Osteocyte (in vitro differentiated cells): ENCODE results near the gene RPS15. TPM values are rescaled to one million over a fixed set of nuclear protein-coding genes. Genes with fewer than 3 reads are reported as not detected.

Source experiments
- DNase-seq: peaks from one replicate; pipeline ENCODE4 v3.0.0; 2021; ENCODE audit warnings: mixed read lengths; ENCODE audit not compliant: unreplicated experiment; ENCODE audit errors: extremely low spot score
- H3K27ac Mint-ChIP-seq: one replicate; pipeline ENCODE4 v1.8.0; 2021; ENCODE audit warnings: mild to moderate bottlenecking, mixed read lengths; ENCODE audit not compliant: unreplicated experiment
- H3K27me3 Mint-ChIP-seq: one replicate; pipeline ENCODE4 v1.8.0; 2021; ENCODE audit warnings: mixed read lengths; ENCODE audit not compliant: unreplicated experiment
- H3K36me3 Mint-ChIP-seq: one replicate; pipeline ENCODE4 v1.8.0; 2021; ENCODE audit warnings: mixed read lengths; ENCODE audit not compliant: unreplicated experiment
- H3K4me1 Mint-ChIP-seq: one replicate; pipeline ENCODE4 v1.8.0; 2021; ENCODE audit warnings: mixed read lengths; ENCODE audit not compliant: unreplicated experiment
- H3K4me3 Mint-ChIP-seq: one replicate; pipeline ENCODE4 v1.8.0; 2021; ENCODE audit warnings: mild to moderate bottlenecking, moderate library complexity, mixed read lengths; ENCODE audit not compliant: unreplicated experiment
- H3K9me3 Mint-ChIP-seq: one replicate; pipeline ENCODE4 v1.8.0; 2021; ENCODE audit warnings: mixed read lengths; ENCODE audit not compliant: unreplicated experiment
- CTCF ChIP-seq: fragments of 200-600 bp; sonication (generic); IDR thresholded peaks from 2 replicates; pipeline ENCODE4 v1.5.0; 2021; ENCODE audit warnings: antibody characterized with exemption, mild to moderate bottlenecking, moderate library complexity
- total RNA-seq: library from RNA; stranded (reverse); gene quantifications from 2 replicates; pipeline ENCODE4 v1.2.1, GENCODE V29; 2021

The RPS15 gene
- total RNA-seq, 1 donor from 2014 or later: 932 TPM

GRCh38 chr19:1421218-1421957 is 16.8 kb upstream of the RPS15 start:
- Mint-ChIP-seq H3K27me3 (no peaks in the 10 kb centered on the region), H3K36me3 (peaks cover 27% of the 10 kb centered on the region), H3K4me1 (peaks cover 16% of the 10 kb centered on the region), H3K9me3 (no peaks in the 10 kb centered on the region), H3K27ac (no peak overlapping the region), H3K4me3 (no peak overlapping the region)
- TF ChIP-seq CTCF: no peak
- no peak for DNase-seq

GRCh38 chr19:1421958-1422305 is 16.3 kb upstream of the RPS15 start:
- Mint-ChIP-seq H3K9me3 (no peaks in the 10 kb centered on the region), H3K4me3 (no peak overlapping the region), H3K36me3 (peaks cover 27% of the 10 kb centered on the region), H3K27me3 (no peaks in the 10 kb centered on the region), H3K4me1 (peaks cover 11% of the 10 kb centered on the region), H3K27ac (no peak overlapping the region)
- DNase-seq: no peak
- no peak for TF ChIP-seq CTCF

DNA sequence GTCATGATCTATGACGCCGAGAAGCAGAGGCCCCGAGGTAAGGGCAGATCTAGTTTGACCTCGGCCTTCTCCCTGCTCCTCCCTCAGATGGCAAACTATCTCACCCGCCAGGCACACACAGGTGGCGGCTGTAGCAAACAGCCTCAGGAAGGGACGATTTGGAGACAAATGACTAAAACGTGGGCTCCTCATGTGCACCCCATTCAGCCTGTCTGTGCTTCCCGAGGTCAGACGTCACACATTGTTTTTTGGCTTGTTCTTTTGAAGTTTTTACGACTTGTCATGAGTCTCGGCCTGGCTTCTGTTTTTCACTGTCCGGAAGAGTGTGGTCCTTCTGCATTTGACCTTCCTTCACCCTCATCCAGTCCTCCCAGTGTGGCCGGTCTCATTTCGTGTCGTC is 15.8 kb upstream of the RPS15 start:
- Mint-ChIP-seq H3K27ac (no peak overlapping the region), H3K9me3 (no peaks in the 10 kb centered on the region), H3K4me3 (no peak overlapping the region), H3K27me3 (no peaks in the 10 kb centered on the region), H3K36me3 (peaks cover 27% of the 10 kb centered on the region), H3K4me1 (peaks cover 7% of the 10 kb centered on the region)
- no peak for TF ChIP-seq CTCF
- no peak for DNase-seq

- peaks cover 3% of the 10 kb centered on the region for H3K4me1 Mint-ChIP-seq
- H3K36me3 Mint-ChIP-seq: peaks cover 25% of the 10 kb centered on the region
- no peaks in the 10 kb centered on the region for H3K27me3 Mint-ChIP-seq
- H3K4me3 Mint-ChIP-seq: no peak overlapping the region
- DNase-seq: no peak
- no peak for TF ChIP-seq CTCF
- H3K27ac Mint-ChIP-seq: no peak overlapping the region
- no peaks in the 10 kb centered on the region for H3K9me3 Mint-ChIP-seq
These were observed 15.3 kb upstream of the RPS15 start for GRCh38 chr19:1422943-1423342.

DNA sequence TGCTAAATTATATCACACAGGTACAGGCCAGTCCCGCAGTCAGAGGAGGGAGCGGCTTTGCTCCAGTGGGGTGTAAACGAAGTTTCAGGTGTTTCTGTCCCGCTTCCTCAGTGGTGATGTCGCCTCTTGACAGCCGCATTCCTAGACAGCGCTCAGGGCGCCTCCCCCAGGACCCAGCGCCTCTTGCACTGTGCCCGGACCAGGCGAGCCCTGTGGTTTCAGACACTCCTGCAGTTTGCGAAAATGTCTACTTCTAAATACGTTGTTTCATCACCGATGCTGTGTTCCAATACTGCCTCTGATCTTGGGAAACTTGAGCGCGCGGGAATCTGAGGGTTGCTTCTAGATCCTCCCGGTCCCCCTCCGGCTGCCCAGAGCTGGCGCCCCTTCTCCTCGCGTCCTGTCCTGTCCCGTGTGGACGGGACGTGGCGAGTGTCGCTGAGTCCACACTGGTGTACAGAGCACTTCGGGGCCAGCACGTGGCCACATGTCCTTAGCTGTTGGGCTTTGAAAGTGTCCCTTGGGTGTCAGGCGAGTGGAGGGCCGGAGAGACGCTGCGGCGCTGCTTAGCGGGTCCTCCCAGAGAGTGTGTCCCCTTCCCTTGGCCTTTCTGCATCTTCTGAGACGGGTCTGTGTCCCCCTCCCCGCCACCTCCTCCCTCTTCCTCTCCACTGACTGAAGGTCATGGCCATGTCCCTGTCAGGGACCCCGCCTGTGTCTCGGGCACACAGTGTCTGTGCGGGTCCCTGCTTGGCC is 14.6 kb upstream of the RPS15 start:
- Mint-ChIP-seq H3K9me3 (no peaks in the 10 kb centered on the region), H3K36me3 (peaks cover 25% of the 10 kb centered on the region), H3K4me1 (peaks cover 3% of the 10 kb centered on the region), H3K27me3 (no peaks in the 10 kb centered on the region), H3K27ac (no peak overlapping the region), H3K4me3 (no peak overlapping the region)
- TF ChIP-seq CTCF: no peak
- no peak for DNase-seq
